B cell (primary cell): ENCODE measurements around the gene CHST9. TPM values are rescaled to one million over a fixed set of nuclear protein-coding genes. Genes with fewer than 3 reads are reported as not detected.

Experiments
- ATAC-seq: fragments of 200-7000 bp; cut with Tn5 transposase; one replicate; pipeline ENCODE4 v1.10.0; 2021; ENCODE audit warnings: low read depth, mild to moderate bottlenecking, moderate number of reproducible peaks, moderate library complexity
- CTCF ChIA-PET: fragments of 350-600 bp; sonication (Branson Sonifier 250); formaldehyde crosslinking; loops from one replicate; lab custom pipeline; 2021; ENCODE audit warnings: antibody characterized with exemption, inconsistent platforms; lab: Charles Lee
- POLR2A ChIA-PET: fragments of 350-600 bp; sonication (Branson Sonifier 250); formaldehyde crosslinking; loops from one replicate; lab custom pipeline; 2021; ENCODE audit warnings: antibody characterized with exemption; lab: Charles Lee
- DNase-seq: peaks from one replicate; pipeline ENCODE4 v3.0.0; 2013
- H2AFZ ChIP-seq: 2 replicates; pipeline ENCODE4 v1.6.1; 2012; ENCODE audit warnings: mild to moderate bottlenecking, low read depth, low read length; ENCODE audit not compliant: insufficient read depth, poor library complexity, severe bottlenecking
- H3K27ac ChIP-seq, 2 donors: 1 replicate in 1 of 2; 2 replicates in 1 of 2; pipeline ENCODE4 v1.5.1; 2012 to 2013; ENCODE audit warnings: low read length in 2 of 2, mild to moderate bottlenecking in 2 of 2, moderate library complexity in 1 of 2
- H3K27me3 ChIP-seq, 4 experiments: fragments of 200-600 bp in 1 of 4; sonication (generic) in 1 of 4; replicated peaks in 1 of 4; 1 replicate in 2 of 4; 2 replicates in 2 of 4; pipeline versions ENCODE4 v1.6.1 to v1.7.0; 2013 to 2016; ENCODE audit warnings: low read length in 3 of 4, mild to moderate bottlenecking in 2 of 4, mixed read lengths in 1 of 4, moderate library complexity in 1 of 4; ENCODE audit not compliant: insufficient read depth in 4 of 4, control insufficient read depth in 3 of 4; ENCODE audit errors: control extremely low read depth in 1 of 4
- H3K36me3 ChIP-seq, 2 experiments: replicated peaks in 1 of 2; 1 replicate in 1 of 2; 2 replicates in 1 of 2; pipeline versions ENCODE4 v1.6.1 to v1.7.1; 2013; ENCODE audit warnings: low read length in 1 of 2; ENCODE audit not compliant: insufficient read depth in 2 of 2, control insufficient read depth in 1 of 2; ENCODE audit errors: control extremely low read depth in 1 of 2, extremely low read depth in 1 of 2
- H3K4me1 ChIP-seq, 2 donors: fragments of 200-600 bp in 1 of 2; sonication (generic) in 1 of 2; 1 replicate in 1 of 2; 2 replicates in 1 of 2; pipeline versions ENCODE4 v1.5.1 to v1.6.1; 2013 to 2017; ENCODE audit warnings: low read length in 2 of 2; ENCODE audit not compliant: control insufficient read depth in 2 of 2, insufficient read depth in 2 of 2
- H3K4me2 ChIP-seq: replicated peaks from 2 replicates; pipeline ENCODE3; 2012; ENCODE audit warnings: mild to moderate bottlenecking, low read depth, low read length; ENCODE audit not compliant: poor library complexity, severe bottlenecking
- H3K4me3 ChIP-seq, 5 experiments: fragments of 200-600 bp in 1 of 5; sonication (generic) in 1 of 5; 1 replicate in 3 of 5; 2 replicates in 2 of 5; pipeline versions ENCODE4 v1.5.1 to v1.7.0; 2011 to 2016; ENCODE audit warnings: low read length in 4 of 5, mild to moderate bottlenecking in 4 of 5, low read depth in 2 of 5, control low read depth in 1 of 5, moderate library complexity in 1 of 5; ENCODE audit not compliant: insufficient read depth in 1 of 5; ENCODE audit errors: control extremely low read depth in 1 of 5, extremely low read depth in 1 of 5
- H3K79me2 ChIP-seq: fragments of 200-600 bp; sonication (generic); one replicate; pipeline ENCODE4 v1.6.0; 2016; ENCODE audit warnings: low read length; ENCODE audit not compliant: control insufficient read depth, insufficient read depth
- H3K9ac ChIP-seq: fragments of 200-600 bp; sonication (generic); 2 replicates; pipeline ENCODE4 v1.6.1; 2017; ENCODE audit warnings: mild to moderate bottlenecking, low read length, moderate library complexity
- H3K9me3 ChIP-seq, 3 donors: one replicate each; pipeline versions ENCODE4 v1.6.1 to v1.7.1; 2013; ENCODE audit warnings: low read length in 2 of 3; ENCODE audit not compliant: control insufficient read depth in 2 of 3, insufficient read depth in 1 of 3; ENCODE audit errors: control extremely low read depth in 1 of 3
- H4K20me1 ChIP-seq: 2 replicates; pipeline ENCODE4 v1.6.0; 2012; ENCODE audit warnings: mild to moderate bottlenecking, low read length; ENCODE audit not compliant: insufficient read depth, control insufficient read depth, poor library complexity, severe bottlenecking
- H3K27ac Mint-ChIP-seq: one replicate; pipeline ENCODE4 v1.8.0; 2021; ENCODE audit warnings: mixed read lengths
- H3K27me3 Mint-ChIP-seq: one replicate; pipeline ENCODE4 v1.8.0; 2021; ENCODE audit warnings: mixed read lengths
- H3K4me1 Mint-ChIP-seq: one replicate; pipeline ENCODE4 v1.8.0; 2021; ENCODE audit warnings: mixed read lengths
- H3K4me3 Mint-ChIP-seq: one replicate; pipeline ENCODE4 v1.8.0; 2021; ENCODE audit warnings: mixed read lengths
- H3K9me3 Mint-ChIP-seq: one replicate; pipeline ENCODE4 v1.8.0; 2022; ENCODE audit warnings: mixed read lengths; ENCODE audit not compliant: insufficient read depth
- EZH2 ChIP-seq: IDR thresholded peaks from 2 replicates; pipeline ENCODE4 v1.6.1; 2012; ENCODE audit warnings: borderline replicate concordance, low read depth, mild to moderate bottlenecking, moderate library complexity, low read length; ENCODE audit not compliant: insufficient read depth, poor library complexity, severe bottlenecking
- WGBS: methylation state at CpG from one replicate; pipeline ENCODE4 v1.1.5; 2013; ENCODE audit warnings: missing lambda C conversion rate; ENCODE audit not compliant: insufficient coverage; 5-methylcytosine and 5-hydroxymethylcytosine counted together
- intact Hi-C: fragments of 100-400 bp; cut with micrococcal nuclease; formaldehyde crosslinking; loops from one replicate; pipeline ENCODE4 v1.10.0; 2022
- polyA plus RNA-seq: library from polyadenylated mRNA; depleted of rRNA; stranded (reverse); fragments of >200 nt; gene quantifications from 2 replicates; pipeline ENCODE4 v1.2.3, GENCODE V29; 2012
- total RNA-seq, 2 donors: library from RNA; stranded (reverse); fragments of 120-200 nt in 1 of 2; gene quantifications; 1 replicate in 1 of 2; 2 replicates in 1 of 2; pipeline versions ENCODE4 v1.2.3 to v1.2.4, GENCODE V29; 2013 to 2022
- TF ChIP-seq, protein P1 (sequence below): fragments of 200-600 bp; IDR thresholded peaks from one replicate; pipeline ENCODE4 v1.8.0; 2022; ENCODE audit warnings: antibody characterized with exemption, mild to moderate bottlenecking

CHST9 gene
- total and polyA plus RNA-seq, 2 donors (not counting 1 experiment from before 2014, with no cell fraction given) = not detected

DNA sequence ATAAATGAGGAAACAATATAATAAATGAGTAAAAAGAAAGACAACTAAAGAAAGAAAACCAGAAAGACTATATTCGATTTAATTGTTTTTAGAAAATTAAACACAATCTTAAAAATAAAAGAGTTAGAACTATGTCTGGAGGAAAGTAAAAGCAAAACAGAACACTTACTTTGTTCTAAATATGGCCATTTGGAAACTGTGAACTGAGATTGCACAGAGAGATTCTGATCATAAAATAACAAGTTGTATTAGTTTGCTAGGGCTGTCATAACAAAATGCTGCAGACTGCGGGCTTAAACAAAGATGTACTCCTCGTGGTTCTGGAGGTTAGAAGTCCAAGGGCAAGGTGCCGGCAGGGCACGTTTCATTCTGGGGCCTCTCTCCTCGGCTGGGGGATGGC, 191.5 kb downstream of the CHST9 start:
- no peaks in the 10 kb centered on the region for H3K9me3 ChIP-seq
- DNase-seq (no peak), ATAC-seq (no peak)
- H3K9ac ChIP-seq = no peak overlapping the region
- Mint-ChIP-seq H3K27me3 (no peaks in the 10 kb centered on the region), H3K4me3 (no peak overlapping the region), H3K27ac (no peak overlapping the region), H3K4me1 (peaks cover 2% of the 10 kb centered on the region), H3K9me3 (no peaks in the 10 kb centered on the region)
- no CpG with 5 or more reads among the region's 6 CpGs for WGBS
- H3K4me2 ChIP-seq = no peak overlapping the region
- H3K4me3 ChIP-seq = no peak overlapping the region
- intact Hi-C loops = no loop called here
- H2AFZ ChIP-seq = no peak overlapping the region
- no peaks in the 10 kb centered on the region for H4K20me1 ChIP-seq
- no peaks in the 10 kb centered on the region for H3K27me3 ChIP-seq
- no peak overlapping the region for H3K27ac ChIP-seq
- H3K79me2 ChIP-seq = no peaks in the 10 kb centered on the region
- no peak for TF ChIP-seq EZH2
- TF ChIP-seq, protein P1, sequence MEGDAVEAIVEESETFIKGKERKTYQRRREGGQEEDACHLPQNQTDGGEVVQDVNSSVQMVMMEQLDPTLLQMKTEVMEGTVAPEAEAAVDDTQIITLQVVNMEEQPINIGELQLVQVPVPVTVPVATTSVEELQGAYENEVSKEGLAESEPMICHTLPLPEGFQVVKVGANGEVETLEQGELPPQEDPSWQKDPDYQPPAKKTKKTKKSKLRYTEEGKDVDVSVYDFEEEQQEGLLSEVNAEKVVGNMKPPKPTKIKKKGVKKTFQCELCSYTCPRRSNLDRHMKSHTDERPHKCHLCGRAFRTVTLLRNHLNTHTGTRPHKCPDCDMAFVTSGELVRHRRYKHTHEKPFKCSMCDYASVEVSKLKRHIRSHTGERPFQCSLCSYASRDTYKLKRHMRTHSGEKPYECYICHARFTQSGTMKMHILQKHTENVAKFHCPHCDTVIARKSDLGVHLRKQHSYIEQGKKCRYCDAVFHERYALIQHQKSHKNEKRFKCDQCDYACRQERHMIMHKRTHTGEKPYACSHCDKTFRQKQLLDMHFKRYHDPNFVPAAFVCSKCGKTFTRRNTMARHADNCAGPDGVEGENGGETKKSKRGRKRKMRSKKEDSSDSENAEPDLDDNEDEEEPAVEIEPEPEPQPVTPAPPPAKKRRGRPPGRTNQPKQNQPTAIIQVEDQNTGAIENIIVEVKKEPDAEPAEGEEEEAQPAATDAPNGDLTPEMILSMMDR = no peak
- H3K4me1 ChIP-seq = no peaks in the 10 kb centered on the region
- no peaks in the 10 kb centered on the region for H3K36me3 ChIP-seq
- POLR2A ChIA-PET = no interaction called here
- CTCF ChIA-PET = no interaction called here

DNA sequence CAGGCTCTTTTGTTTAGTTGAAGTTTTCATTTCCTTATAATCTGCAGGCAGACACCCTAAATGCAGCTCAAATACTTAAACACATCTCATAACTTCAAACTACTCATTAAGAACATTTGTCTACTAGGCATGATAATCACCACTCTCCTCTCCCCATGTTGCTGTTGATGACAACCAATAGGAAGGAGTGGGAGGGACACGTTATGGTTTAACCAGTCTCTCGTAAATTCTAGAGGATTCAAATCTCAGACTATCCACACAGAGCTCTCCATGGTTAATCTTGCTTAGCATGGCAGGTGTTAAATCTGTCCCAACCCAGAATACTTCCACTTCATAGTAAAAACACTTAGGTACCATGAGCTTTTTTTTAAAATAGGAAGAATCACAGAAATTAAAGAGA, 192.2 kb downstream of the CHST9 start:
- Histone ChIP-seq H3K9ac (no peak overlapping the region), H3K36me3 (no peaks in the 10 kb centered on the region), H3K27me3 (no peaks in the 10 kb centered on the region), H3K4me1 (no peaks in the 10 kb centered on the region), H3K9me3 (no peaks in the 10 kb centered on the region), H3K4me2 (no peak overlapping the region), H2AFZ (no peak overlapping the region), H4K20me1 (no peaks in the 10 kb centered on the region), H3K4me3 (no peak overlapping the region), H3K27ac (no peak overlapping the region), H3K79me2 (no peaks in the 10 kb centered on the region)
- ATAC-seq (no peak), DNase-seq (no peak)
- Mint-ChIP-seq H3K4me1 (peaks cover 2% of the 10 kb centered on the region), H3K27ac (no peak overlapping the region), H3K4me3 (no peak overlapping the region), H3K27me3 (no peaks in the 10 kb centered on the region), H3K9me3 (no peaks in the 10 kb centered on the region)
- POLR2A ChIA-PET = no interaction called here
- no CpG with 5 or more reads among the region's 2 CpGs for WGBS
- CTCF ChIA-PET = no interaction called here
- intact Hi-C loops = no loop called here
- TF ChIP-seq, protein P1 = no peak
- no peak for TF ChIP-seq EZH2
